GM10847 (cell line): ENCODE results near the gene GLMP.
A peak's percentile ranks its signal among the peaks of the same experiment; 100 is the strongest.

Experiments
- POLR2A ChIP-seq: IDR thresholded peaks from 2 replicates; pipeline ENCODE4 v1.6.1; 2011; ENCODE audit not compliant: insufficient read length; ENCODE audit errors: extremely low read depth

Gene GLMP

DNA sequence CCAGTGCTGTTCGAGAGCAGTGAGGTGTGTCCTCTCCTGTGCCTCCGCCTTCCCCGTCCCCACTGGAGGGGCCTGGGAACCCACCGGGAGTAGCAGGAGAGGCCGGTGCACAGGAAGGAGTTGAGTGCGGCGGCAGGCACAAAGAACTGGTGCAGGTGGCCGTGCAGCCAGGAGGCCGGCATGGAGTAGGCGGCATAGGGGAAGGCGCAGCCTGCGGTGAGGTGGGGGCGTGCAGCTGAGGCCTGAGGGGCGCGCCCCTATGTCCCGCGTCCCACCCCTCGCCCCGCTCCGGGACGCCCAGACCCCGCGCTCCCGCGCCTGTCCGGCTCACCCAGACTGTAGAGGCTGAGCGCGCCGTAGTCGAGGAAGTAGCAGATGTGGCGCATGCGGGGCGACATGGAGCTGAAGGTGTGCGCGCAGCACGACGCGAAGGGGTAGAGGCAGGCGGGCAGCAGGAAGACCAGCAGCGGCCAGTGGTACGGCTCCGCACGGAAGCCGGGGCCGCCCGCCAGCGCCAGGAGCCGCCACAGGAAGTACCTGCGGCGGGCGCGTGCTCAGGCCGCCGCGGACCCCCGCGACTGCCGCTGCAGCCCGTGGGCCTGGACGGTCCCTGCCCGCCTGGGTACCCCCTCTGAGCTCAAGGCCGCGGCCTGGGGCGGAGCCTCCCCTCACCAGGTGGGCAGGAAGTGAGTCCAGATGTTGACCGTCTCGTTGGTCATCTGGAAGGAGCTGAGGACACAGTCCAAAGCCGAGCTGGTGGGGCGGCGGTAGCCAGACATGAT is 49.8 kb downstream of the GLMP start:
- peak; percentile 26 for TF ChIP-seq POLR2A

DNA sequence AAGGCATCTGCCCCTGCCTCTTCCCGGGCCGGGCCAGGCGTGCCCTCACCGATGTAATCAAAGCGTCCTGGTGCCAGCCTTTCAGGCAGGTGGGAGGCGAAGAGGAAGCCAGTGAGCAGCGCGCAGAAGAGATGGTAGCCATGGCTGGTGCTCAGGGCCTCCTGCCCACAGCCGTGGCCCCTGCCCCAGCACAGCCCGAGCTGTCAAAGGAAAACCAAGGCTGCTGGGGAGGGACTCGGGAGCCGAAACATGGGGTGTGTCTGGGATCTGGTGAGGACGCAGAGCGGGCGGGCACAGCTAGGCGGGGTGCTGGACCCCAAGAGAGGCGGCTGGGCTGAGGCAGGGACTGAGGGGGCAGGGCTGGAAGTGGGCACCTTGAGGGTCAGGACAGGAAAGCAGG is 50.8 kb downstream of the GLMP start:
- no peak for TF ChIP-seq POLR2A

DNA sequence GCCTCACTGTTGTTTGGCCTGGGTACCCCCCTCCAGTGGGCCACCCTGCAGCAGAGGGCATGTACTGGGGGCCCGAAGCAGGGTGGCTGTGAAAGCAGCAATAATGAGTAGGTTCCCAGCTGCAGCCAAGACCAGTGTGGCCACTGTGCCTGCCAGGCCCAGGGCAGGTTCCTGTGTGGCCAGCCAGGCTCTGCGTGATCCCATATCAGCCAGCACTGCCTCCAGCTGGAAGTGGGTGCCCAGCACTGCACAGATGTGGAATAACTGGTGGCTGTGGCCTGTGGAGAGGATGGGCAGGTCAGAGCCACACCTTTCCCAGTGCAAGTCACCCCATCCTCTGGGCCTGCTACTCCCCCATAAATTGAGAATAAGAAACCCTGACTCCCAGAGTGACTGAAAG is 51.4 kb downstream of the GLMP start:
- no peak for TF ChIP-seq POLR2A

DNA sequence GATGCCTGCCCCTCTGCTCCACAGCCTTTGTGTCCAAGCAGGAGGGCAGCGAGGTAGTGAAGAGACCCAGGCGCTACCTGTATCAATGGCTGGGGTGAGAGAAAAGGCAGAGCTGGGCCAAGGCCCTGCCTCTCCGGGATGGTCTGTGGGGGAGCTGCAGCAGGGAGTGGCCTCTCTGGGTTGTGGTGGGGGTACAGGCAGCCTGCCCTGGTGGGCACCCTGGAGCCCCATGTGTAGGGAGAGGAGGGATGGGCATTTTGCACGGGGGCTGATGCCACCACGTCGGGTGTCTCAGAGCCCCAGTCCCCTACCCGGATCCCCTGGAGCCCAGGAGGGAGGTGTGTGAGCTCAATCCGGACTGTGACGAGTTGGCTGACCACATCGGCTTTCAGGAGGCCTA is 52.7 kb downstream of the GLMP start:
- TF ChIP-seq POLR2A: no peak
